OCI-LY3 (cell line): ENCODE results near the gene SCP2.

Source experiments
- CTCF ChIP-seq: fragments of 200-600, 300-600 bp; sonication (generic); IDR thresholded peaks from 2 replicates; pipeline ENCODE4 v1.5.1; 2014; ENCODE audit warnings: antibody characterized with exemption, low read length, low read depth
- EZH2phosphoT487 ChIP-seq: fragments of 200-600 bp; shearing (Covaris generic); IDR thresholded peaks from 2 replicates; pipeline ENCODE4 v1.6.1; 2018; ENCODE audit warnings: antibody characterized with exemption, mixed run types, low read depth

DNA sequence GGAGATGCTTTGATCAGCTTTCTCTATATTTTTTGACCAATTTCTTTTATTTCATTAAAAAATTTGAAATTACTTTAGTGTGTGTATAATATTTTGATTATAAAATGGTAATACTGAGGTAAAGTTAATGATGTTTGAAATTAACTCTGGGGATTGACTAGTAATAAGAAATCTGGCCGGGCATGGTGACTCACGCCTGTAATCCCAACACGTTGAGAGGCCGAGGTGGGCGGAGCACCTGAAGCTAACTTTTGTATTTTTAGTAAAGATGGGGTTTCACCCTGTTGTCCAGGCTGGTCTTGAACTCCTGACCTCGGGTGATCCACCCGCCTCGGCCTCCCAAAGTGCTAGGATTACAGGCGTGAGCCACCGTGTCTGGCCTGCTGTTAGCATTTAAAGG, 17.5 kb downstream of the SCP2 start:
- TF ChIP-seq EZH2phosphoT487 (no peak), CTCF (no peak)
